ENCODE data around the gene INSR. TPM values are rescaled to one million over a fixed set of nuclear protein-coding genes. Genes with fewer than 3 reads are reported as not detected.

INSR gene
- total RNA-seq, 1 experiment from 2014 or later: 0.72 TPM

GRCh38 chr19:7140137-7140536, 154.1 kb downstream of the INSR start:
- no peak for DNase-seq (ENCODE audit: low read depth)

- no peak for DNase-seq (ENCODE audit: low read depth)
These were observed 155.1 kb downstream of the INSR start for GRCh38 chr19:7139095-7139494.

GRCh38 chr19:7138402-7138801, 155.8 kb downstream of the INSR start:
- no peak for DNase-seq (ENCODE audit: low read depth)

- no peak for DNase-seq (ENCODE audit: low read depth)
These were observed 157.1 kb downstream of the INSR start for GRCh38 chr19:7137120-7137519.

- no peak for DNase-seq (ENCODE audit: low read depth)
These were observed 162.2 kb downstream of the INSR start for GRCh38 chr19:7132054-7132453.

GRCh38 chr19:7130043-7130442, 164.2 kb downstream of the INSR start:
- no peak for DNase-seq (ENCODE audit: low read depth)

- DNase-seq (ENCODE audit: low read depth): no peak
These were observed 168.1 kb downstream of the INSR start for GRCh38 chr19:7126132-7126531.

- DNase-seq (ENCODE audit: low read depth): no peak
These were observed 169.0 kb downstream of the INSR start for GRCh38 chr19:7125221-7125620.

- no peak for DNase-seq (ENCODE audit: low read depth)
These were observed 169.4 kb downstream of the INSR start for GRCh38 chr19:7124782-7125181.

- no peak for DNase-seq (ENCODE audit: low read depth)
These were observed 171.5 kb downstream of the INSR start for GRCh38 chr19:7122701-7123100.

- no peak for DNase-seq (ENCODE audit: low read depth)
These were observed 173.7 kb downstream of the INSR start for GRCh38 chr19:7120499-7120898.

GRCh38 chr19:7119582-7119981, 174.6 kb downstream of the INSR start:
- no peak for DNase-seq (ENCODE audit: low read depth)

- no peak for DNase-seq (ENCODE audit: low read depth)
These were observed 177.0 kb downstream of the INSR start for GRCh38 chr19:7117248-7117647.

- no peak for DNase-seq (ENCODE audit: low read depth)
These were observed 178.5 kb downstream of the INSR start for GRCh38 chr19:7115721-7116120.

- no peak for DNase-seq (ENCODE audit: low read depth)
These were observed 181.0 kb downstream of the INSR start for GRCh38 chr19:7113233-7113632.

GRCh38 chr19:7112675-7113074, 181.5 kb downstream of the INSR start:
- DNase-seq (ENCODE audit: low read depth): no peak

- no peak for DNase-seq (ENCODE audit: low read depth)
These were observed 184.4 kb downstream of the INSR start for GRCh38 chr19:7109678-7110289.

GRCh38 chr19:7106711-7107657, 187.2 kb downstream of the INSR start:
- DNase-seq (ENCODE audit: low read depth): no peak

- DNase-seq (ENCODE audit: low read depth): no peak
These were observed 189.3 kb downstream of the INSR start for GRCh38 chr19:7104747-7105447.

- no peak for DNase-seq (ENCODE audit: low read depth)
These were observed 192.5 kb downstream of the INSR start for GRCh38 chr19:7101498-7102253.

GRCh38 chr19:7099597-7099921, 194.7 kb downstream of the INSR start:
- no peak for DNase-seq (ENCODE audit: low read depth)
